ENCODE data around the gene NHEJ1.

NHEJ1 gene

DNA sequence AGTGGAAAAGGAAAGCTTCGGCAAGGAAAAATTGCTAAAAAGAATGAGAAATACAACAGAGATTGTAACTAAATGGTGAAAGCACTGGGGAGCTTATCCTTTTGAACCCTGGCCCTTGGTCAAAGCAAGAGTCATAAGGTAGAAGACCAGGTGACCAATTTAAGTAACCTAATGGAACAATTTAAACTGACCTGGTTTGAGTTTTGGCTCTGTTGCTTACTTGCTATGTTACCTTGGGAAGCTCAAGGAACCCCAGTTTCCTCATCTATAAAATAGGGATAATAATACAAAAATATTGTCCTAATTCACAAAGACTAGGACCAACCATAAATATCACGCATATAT is 48.6 kb downstream of the NHEJ1 start:
- no peak overlapping the region for H3K4me3 ChIP-seq (ENCODE audit: low read depth, low read length)
- H3K9me3 ChIP-seq (ENCODE audit: control insufficient read depth, low read length), result no peaks in the 10 kb centered on the region
- no peak overlapping the region for H3K4me2 ChIP-seq (ENCODE audit: low read length)
- no peak overlapping the region for H3K27ac ChIP-seq
- H3K9ac ChIP-seq, result no peak overlapping the region
- TF ChIP-seq, protein P1, sequence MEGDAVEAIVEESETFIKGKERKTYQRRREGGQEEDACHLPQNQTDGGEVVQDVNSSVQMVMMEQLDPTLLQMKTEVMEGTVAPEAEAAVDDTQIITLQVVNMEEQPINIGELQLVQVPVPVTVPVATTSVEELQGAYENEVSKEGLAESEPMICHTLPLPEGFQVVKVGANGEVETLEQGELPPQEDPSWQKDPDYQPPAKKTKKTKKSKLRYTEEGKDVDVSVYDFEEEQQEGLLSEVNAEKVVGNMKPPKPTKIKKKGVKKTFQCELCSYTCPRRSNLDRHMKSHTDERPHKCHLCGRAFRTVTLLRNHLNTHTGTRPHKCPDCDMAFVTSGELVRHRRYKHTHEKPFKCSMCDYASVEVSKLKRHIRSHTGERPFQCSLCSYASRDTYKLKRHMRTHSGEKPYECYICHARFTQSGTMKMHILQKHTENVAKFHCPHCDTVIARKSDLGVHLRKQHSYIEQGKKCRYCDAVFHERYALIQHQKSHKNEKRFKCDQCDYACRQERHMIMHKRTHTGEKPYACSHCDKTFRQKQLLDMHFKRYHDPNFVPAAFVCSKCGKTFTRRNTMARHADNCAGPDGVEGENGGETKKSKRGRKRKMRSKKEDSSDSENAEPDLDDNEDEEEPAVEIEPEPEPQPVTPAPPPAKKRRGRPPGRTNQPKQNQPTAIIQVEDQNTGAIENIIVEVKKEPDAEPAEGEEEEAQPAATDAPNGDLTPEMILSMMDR (IDR thresholded peaks at IDR 0.05), result no peak
- no peaks in the 10 kb centered on the region for H3K4me1 ChIP-seq
- H2AFZ ChIP-seq, result no peak overlapping the region
- H3K27me3 ChIP-seq (ENCODE audit: control insufficient read depth, insufficient read depth, low read length), result no peaks in the 10 kb centered on the region
- no peaks in the 10 kb centered on the region for H3K79me2 ChIP-seq
- no peaks in the 10 kb centered on the region for H3K36me3 ChIP-seq (ENCODE audit: control insufficient read depth, insufficient read depth, low read length)

DNA sequence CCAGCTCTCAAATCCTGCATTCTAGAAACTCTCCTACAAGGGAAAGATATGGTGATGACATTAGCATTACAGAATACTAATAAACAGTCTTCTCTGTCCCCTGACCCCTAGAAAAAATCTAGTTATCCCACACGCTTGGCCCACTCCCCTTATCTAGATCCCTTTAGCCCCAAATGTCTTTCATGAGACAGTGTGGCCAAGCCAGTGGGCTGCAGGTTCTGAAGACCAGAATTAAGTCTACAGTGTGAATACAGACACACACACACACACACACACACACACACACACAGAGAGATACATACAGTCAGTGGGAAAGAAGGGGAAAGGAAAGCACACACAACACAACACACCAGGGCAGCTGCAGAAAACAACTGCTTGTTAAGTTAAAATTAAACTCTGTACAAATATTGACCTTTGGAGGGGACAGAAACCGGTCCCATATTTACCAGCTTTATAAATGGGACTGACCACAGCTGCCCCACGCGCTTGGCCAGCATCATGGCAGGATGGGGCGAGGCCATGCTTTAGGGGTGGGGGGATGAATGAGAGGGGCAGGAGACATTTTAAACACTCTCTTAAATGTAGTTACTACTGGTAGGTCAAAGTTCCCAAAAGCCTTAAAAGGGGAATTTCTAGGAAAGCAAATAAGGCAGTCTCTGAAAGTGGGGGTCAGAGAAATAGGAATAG is 49.1 kb downstream of the NHEJ1 start:
- Histone ChIP-seq H3K9ac (no peak overlapping the region), H2AFZ (no peak overlapping the region), H3K4me1 (no peaks in the 10 kb centered on the region), H3K79me2 (no peaks in the 10 kb centered on the region), H3K36me3 (ENCODE audit: control insufficient read depth, insufficient read depth, low read length) (no peaks in the 10 kb centered on the region), H3K9me3 (ENCODE audit: control insufficient read depth, low read length) (no peaks in the 10 kb centered on the region), H3K27ac (no peak overlapping the region), H3K4me2 (ENCODE audit: low read length) (no peak overlapping the region), H3K27me3 (ENCODE audit: control insufficient read depth, insufficient read depth, low read length) (no peaks in the 10 kb centered on the region), H3K4me3 (ENCODE audit: low read depth, low read length) (no peak overlapping the region)
- TF ChIP-seq, protein P1 (IDR thresholded peaks at IDR 0.05), result no peak

DNA sequence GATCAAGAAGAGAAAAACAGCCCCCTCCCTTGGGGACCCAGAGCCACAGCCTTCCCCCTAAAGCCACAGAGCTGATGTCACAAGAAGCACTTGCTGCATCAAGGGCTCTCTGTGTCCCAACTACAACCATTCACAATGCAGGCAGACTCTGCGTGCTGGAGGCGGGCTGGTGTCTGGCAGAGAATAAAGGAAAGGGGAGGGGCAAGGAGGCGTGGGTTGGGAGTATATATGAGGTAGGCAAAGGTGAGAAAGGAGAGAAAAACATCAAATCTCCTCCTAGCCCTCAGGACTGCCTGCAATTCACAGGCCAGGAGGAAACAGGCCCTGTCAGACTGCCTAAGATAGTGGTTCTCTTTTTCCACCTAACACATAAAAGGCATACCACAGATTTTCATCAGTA is 51.1 kb downstream of the NHEJ1 start:
- Histone ChIP-seq H3K27ac (no peak overlapping the region), H3K79me2 (no peaks in the 10 kb centered on the region), H3K4me3 (ENCODE audit: low read depth, low read length) (no peak overlapping the region), H2AFZ (no peak overlapping the region), H3K27me3 (ENCODE audit: control insufficient read depth, insufficient read depth, low read length) (no peaks in the 10 kb centered on the region), H3K36me3 (ENCODE audit: control insufficient read depth, insufficient read depth, low read length) (no peaks in the 10 kb centered on the region), H3K9me3 (ENCODE audit: control insufficient read depth, low read length) (no peaks in the 10 kb centered on the region), H3K4me2 (ENCODE audit: low read length) (no peak overlapping the region), H3K4me1 (no peaks in the 10 kb centered on the region), H3K9ac (no peak overlapping the region)
- TF ChIP-seq, protein P1 (IDR thresholded peaks at IDR 0.05), result no peak

DNA sequence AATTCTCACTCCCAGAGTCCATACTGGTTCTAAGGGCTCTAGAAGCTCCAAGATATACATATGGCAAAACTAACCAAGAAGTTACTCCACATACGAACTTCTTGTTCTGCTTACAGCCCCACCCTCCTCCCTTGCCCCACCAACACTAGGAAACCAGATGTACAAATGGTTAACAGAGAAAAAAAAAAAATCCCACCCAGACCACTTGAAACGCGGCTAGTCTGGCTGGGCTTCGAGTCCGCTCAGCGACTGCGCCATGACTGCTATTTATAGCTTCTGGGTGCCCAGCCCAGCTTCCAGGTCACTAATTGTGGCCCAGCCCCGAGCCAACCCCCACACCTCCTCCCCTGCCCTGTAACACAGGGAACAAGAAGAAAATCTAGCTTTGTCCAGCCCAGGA is 52.9 kb downstream of the NHEJ1 start:
- TF ChIP-seq, protein P1 (IDR thresholded peaks at IDR 0.05), result no peak
- Histone ChIP-seq H3K27me3 (ENCODE audit: control insufficient read depth, insufficient read depth, low read length) (no peaks in the 10 kb centered on the region), H2AFZ (no peak overlapping the region), H3K79me2 (no peaks in the 10 kb centered on the region), H3K4me3 (ENCODE audit: low read depth, low read length) (no peak overlapping the region), H3K4me1 (no peaks in the 10 kb centered on the region), H3K9ac (no peak overlapping the region), H3K27ac (no peak overlapping the region), H3K9me3 (ENCODE audit: control insufficient read depth, low read length) (no peaks in the 10 kb centered on the region), H3K36me3 (ENCODE audit: control insufficient read depth, insufficient read depth, low read length) (no peaks in the 10 kb centered on the region), H3K4me2 (ENCODE audit: low read length) (no peak overlapping the region)

DNA sequence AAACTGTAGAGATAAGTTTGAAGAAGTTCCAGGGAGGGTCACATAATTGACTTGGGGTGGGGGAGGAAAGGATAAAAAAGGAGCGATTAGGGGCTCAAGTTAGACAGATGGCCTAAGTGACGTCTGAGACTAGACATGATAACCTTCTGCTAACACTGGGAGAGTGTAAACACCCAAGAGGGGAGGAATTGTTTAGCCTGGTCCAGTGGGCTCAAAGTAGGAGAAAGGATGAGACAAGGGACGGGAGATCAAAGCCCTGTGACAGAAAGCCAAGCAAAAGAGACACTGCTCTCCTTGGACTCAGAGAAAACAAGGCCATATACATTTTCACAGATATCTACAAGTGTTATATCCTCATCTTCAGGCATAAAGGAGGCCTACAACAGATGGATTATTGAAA is 54.4 kb downstream of the NHEJ1 start:
- Histone ChIP-seq H3K36me3 (ENCODE audit: control insufficient read depth, insufficient read depth, low read length) (no peaks in the 10 kb centered on the region), H2AFZ (no peak overlapping the region), H3K9me3 (ENCODE audit: control insufficient read depth, low read length) (no peaks in the 10 kb centered on the region)

More for the DNA sequence above, 54.4 kb downstream of the NHEJ1 start:
- no peaks in the 10 kb centered on the region for H3K4me1 ChIP-seq
- H3K79me2 ChIP-seq, result no peaks in the 10 kb centered on the region
- no peaks in the 10 kb centered on the region for H3K27me3 ChIP-seq (ENCODE audit: control insufficient read depth, insufficient read depth, low read length)
- TF ChIP-seq, protein P1 (IDR thresholded peaks at IDR 0.05), result no peak
- H3K4me2 ChIP-seq (ENCODE audit: low read length), result no peak overlapping the region
- H3K27ac ChIP-seq, result no peak overlapping the region
- H3K9ac ChIP-seq, result no peak overlapping the region
- H3K4me3 ChIP-seq (ENCODE audit: low read depth, low read length), result no peak overlapping the region
